Left ventricle myocardium inferior (tissue), 1 donor: Measurements from ENCODE around the gene AUH. TPM values are rescaled to one million over a fixed set of nuclear protein-coding genes. Genes with fewer than 3 reads are reported as not detected.
"Not testable (repeated sequence)": the region's sequence is repeated elsewhere in the genome, so short reads cannot be mapped to it uniquely, and the experiment has no call there.

Source experiments
- DNase-seq: peaks from one replicate; pipeline ENCODE4 v3.0.0-alpha.2; 2020
- H3K27ac ChIP-seq: fragments of 200-600 bp; replicated peaks from 2 replicates; pipeline ENCODE4 v1.8.0; 2021
- H3K27me3 ChIP-seq: fragments of 200-600 bp; 2 replicates; pipeline ENCODE4 v1.8.0; 2021; ENCODE audit warnings: low read depth
- H3K36me3 ChIP-seq: fragments of 200-600 bp; 2 replicates; pipeline ENCODE4 v1.8.0; 2021
- H3K4me1 ChIP-seq: fragments of 200-600 bp; 2 replicates; pipeline ENCODE4 v1.8.0; 2021
- H3K4me3 ChIP-seq: fragments of 200-600 bp; 2 replicates; pipeline ENCODE4 v1.8.0; 2021; ENCODE audit warnings: mild to moderate bottlenecking, moderate library complexity
- H3K9me3 ChIP-seq: fragments of 200-600 bp; replicated peaks from 2 replicates; pipeline ENCODE4 v1.8.0; 2021
- CTCF ChIP-seq: fragments of 200-600 bp; IDR thresholded peaks from 2 replicates; pipeline ENCODE4 v1.8.0; 2021; ENCODE audit warnings: antibody characterized with exemption, mild to moderate bottlenecking, borderline replicate concordance
- intact Hi-C: fragments of 100-400 bp; cut with micrococcal nuclease; formaldehyde crosslinking; loops from one replicate; pipeline ENCODE4 v1.11.0; 2022
- total RNA-seq: library from RNA; stranded (reverse); fragmentation: NEBNext Ultra II Directional; extraction: Animal tissue kit (Norgen Biotek cat#: 25700); gene quantifications from one replicate; pipeline ENCODE4 v1.2.1, GENCODE V29; 2021
- donor health status: DM: no; HTN: yes; CAD: no; lungs with severe emphysema.

AUH gene
- total RNA-seq, 1 donor from 2014 or later = 44.1 TPM

- DNase-seq = no peak
- peaks cover 7% of the 10 kb centered on the region for H3K4me1 ChIP-seq
- no peaks in the 10 kb centered on the region for H3K27me3 ChIP-seq
- no peaks in the 10 kb centered on the region for H3K9me3 ChIP-seq
- H3K4me3 ChIP-seq = no peak overlapping the region
- intact Hi-C loops = no loop called here
- TF ChIP-seq CTCF = no peak
- no peaks in the 10 kb centered on the region for H3K36me3 ChIP-seq
- H3K27ac ChIP-seq = no peak overlapping the region
These were observed 14.5 kb upstream of the AUH start for GRCh38 chr9:91376239-91376638.

- no peak for TF ChIP-seq CTCF
- DNase-seq = no peak
- intact Hi-C loops = no loop called here
- H3K36me3 ChIP-seq = no peaks in the 10 kb centered on the region
- no peaks in the 10 kb centered on the region for H3K27me3 ChIP-seq
- H3K4me1 ChIP-seq = peaks cover 7% of the 10 kb centered on the region
- H3K9me3 ChIP-seq = no peaks in the 10 kb centered on the region
- no peak overlapping the region for H3K27ac ChIP-seq
- no peak overlapping the region for H3K4me3 ChIP-seq
These were observed 13.2 kb upstream of the AUH start for GRCh38 chr9:91374939-91375338.

GRCh38 chr9:91371894-91372293 is 10.2 kb upstream of the AUH start:
- no peaks in the 10 kb centered on the region for H3K9me3 ChIP-seq
- H3K27me3 ChIP-seq = no peaks in the 10 kb centered on the region
- no peaks in the 10 kb centered on the region for H3K4me1 ChIP-seq
- no peak for DNase-seq
- H3K27ac ChIP-seq = no peak overlapping the region
- intact Hi-C loops = no loop called here
- TF ChIP-seq CTCF = no peak
- no peak overlapping the region for H3K4me3 ChIP-seq
- H3K36me3 ChIP-seq = no peaks in the 10 kb centered on the region

GRCh38 chr9:91370006-91370405 is 8.3 kb upstream of the AUH start:
- H3K9me3 ChIP-seq, H3K4me1 ChIP-seq, H3K27me3 ChIP-seq, H3K27ac ChIP-seq, DNase-seq, H3K4me3 ChIP-seq, intact Hi-C loops, H3K36me3 ChIP-seq: not testable (repeated sequence)

GRCh38 chr9:91364702-91365101 is 3.0 kb upstream of the AUH start:
- no peak for DNase-seq
- H3K4me1 ChIP-seq = peaks cover 26% of the 10 kb centered on the region
- intact Hi-C loops = no loop called here
- no peaks in the 10 kb centered on the region for H3K9me3 ChIP-seq
- H3K27me3 ChIP-seq = no peaks in the 10 kb centered on the region
- no peak overlapping the region for H3K27ac ChIP-seq
- no peaks in the 10 kb centered on the region for H3K36me3 ChIP-seq
- H3K4me3 ChIP-seq = no peak overlapping the region
- TF ChIP-seq CTCF = no peak

GRCh38 chr9:91364005-91364404 is 2.3 kb upstream of the AUH start:
- Histone ChIP-seq H3K27ac (no peak overlapping the region), H3K4me1 (peaks cover 33% of the 10 kb centered on the region), H3K9me3 (no peaks in the 10 kb centered on the region), H3K36me3 (no peaks in the 10 kb centered on the region), H3K27me3 (no peaks in the 10 kb centered on the region), H3K4me3 (no peak overlapping the region)
- TF ChIP-seq CTCF = no peak
- DNase-seq = no peak
- intact Hi-C loops = no loop called here
